Neural progenitor cell (in vitro differentiated cells): Measurements from ENCODE around the gene MMS22L.

Experiments used
- EZH2 ChIP-seq: fragments of 200-600 bp; sonication (generic); IDR thresholded peaks from 2 replicates; pipeline ENCODE4 v1.6.1; 2017; ENCODE audit warnings: antibody characterized with exemption, mild to moderate bottlenecking, moderate library complexity
- EZH2phosphoT487 ChIP-seq: fragments of 200-600 bp; sonication (generic); IDR thresholded peaks from 2 replicates; pipeline ENCODE4 v1.6.1; 2017; ENCODE audit warnings: antibody characterized with exemption
- TF ChIP-seq, protein P1 (sequence below): fragments of 200-600 bp; sonication (generic); IDR thresholded peaks from 2 replicates; pipeline ENCODE4 v1.5.1; 2017; ENCODE audit warnings: antibody characterized with exemption, mild to moderate bottlenecking

DNA sequence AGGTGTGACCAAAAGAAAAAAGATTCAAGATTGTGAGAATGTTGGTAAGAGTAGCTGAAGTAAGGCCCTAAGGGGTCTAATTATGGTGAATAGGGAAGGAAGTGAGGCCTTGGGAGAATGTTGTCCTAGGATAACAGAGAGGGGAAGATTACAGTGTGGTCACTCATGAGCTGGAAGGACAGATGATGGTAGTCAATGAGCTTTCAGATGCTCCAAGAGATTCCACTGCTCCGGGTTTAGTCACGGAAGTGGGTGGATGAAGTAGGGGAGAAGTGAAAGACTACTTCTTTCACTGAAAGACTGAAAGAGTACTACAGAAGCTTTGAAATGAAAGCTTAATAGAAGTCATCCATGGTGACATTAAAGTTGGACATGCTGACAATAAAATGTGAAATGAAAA is 108.5 kb downstream of the MMS22L start:
- TF ChIP-seq, protein P1, sequence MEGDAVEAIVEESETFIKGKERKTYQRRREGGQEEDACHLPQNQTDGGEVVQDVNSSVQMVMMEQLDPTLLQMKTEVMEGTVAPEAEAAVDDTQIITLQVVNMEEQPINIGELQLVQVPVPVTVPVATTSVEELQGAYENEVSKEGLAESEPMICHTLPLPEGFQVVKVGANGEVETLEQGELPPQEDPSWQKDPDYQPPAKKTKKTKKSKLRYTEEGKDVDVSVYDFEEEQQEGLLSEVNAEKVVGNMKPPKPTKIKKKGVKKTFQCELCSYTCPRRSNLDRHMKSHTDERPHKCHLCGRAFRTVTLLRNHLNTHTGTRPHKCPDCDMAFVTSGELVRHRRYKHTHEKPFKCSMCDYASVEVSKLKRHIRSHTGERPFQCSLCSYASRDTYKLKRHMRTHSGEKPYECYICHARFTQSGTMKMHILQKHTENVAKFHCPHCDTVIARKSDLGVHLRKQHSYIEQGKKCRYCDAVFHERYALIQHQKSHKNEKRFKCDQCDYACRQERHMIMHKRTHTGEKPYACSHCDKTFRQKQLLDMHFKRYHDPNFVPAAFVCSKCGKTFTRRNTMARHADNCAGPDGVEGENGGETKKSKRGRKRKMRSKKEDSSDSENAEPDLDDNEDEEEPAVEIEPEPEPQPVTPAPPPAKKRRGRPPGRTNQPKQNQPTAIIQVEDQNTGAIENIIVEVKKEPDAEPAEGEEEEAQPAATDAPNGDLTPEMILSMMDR, result no peak
- no peak for TF ChIP-seq EZH2
- TF ChIP-seq EZH2phosphoT487, result no peak
